K562 (cell line): ENCODE measurements around the gene NUDT1. TPM values are rescaled to one million over a fixed set of nuclear protein-coding genes. Genes with fewer than 3 reads are reported as not detected.

Experiments used
- ATF6 ChIP-seq: sonication (generic); formaldehyde crosslinking; IDR thresholded peaks from 2 replicates; pipeline ENCODE4 v1.4.0; 2020; ENCODE audit warnings: mild to moderate bottlenecking, missing genetic modification reagents
- CBX1 ChIP-seq: sonication (generic); IDR thresholded peaks from 2 replicates; pipeline ENCODE4 v1.6.1; 2016; ENCODE audit warnings: antibody characterized with exemption, low read depth, mild to moderate bottlenecking
- CREM ChIP-seq: IDR thresholded peaks from 2 replicates; pipeline ENCODE4 v1.6.1; 2014; ENCODE audit warnings: antibody characterized with exemption, low read depth
- CTCFL ChIP-seq: IDR thresholded peaks from 2 replicates; pipeline ENCODE4 v1.6.1; 2011; ENCODE audit warnings: borderline replicate concordance, low read depth, mild to moderate bottlenecking, moderate library complexity, low read length; ENCODE audit not compliant: insufficient read depth, poor library complexity, severe bottlenecking
- MAX ChIP-seq: sonication (generic); formaldehyde crosslinking; IDR thresholded peaks from 2 replicates; pipeline ENCODE4 v1.9.0; 2022; ENCODE audit warnings: mild to moderate bottlenecking, missing genetic modification reagents
- MEF2A ChIP-seq: IDR thresholded peaks from 2 replicates; pipeline ENCODE4 v1.6.1; 2011; ENCODE audit warnings: low read depth, mild to moderate bottlenecking, low read length, moderate library complexity; ENCODE audit not compliant: control insufficient read depth
- NUFIP1 ChIP-seq: fragments of 450-650 bp; IDR thresholded peaks from 2 replicates; pipeline ENCODE4 v1.6.1; 2018; ENCODE audit not compliant: partially characterized antibody
- PATZ1 ChIP-seq: fragments of 250-450 bp; sonication (Bioruptor Pico); IDR thresholded peaks from 2 replicates; pipeline ENCODE4 v1.5.0; 2020; ENCODE audit warnings: mild to moderate bottlenecking, borderline replicate concordance
- RAD21 ChIP-seq, 2 experiments: fragments of 250-450 bp in 1 of 2; fragments of 450-650 bp in 1 of 2; sonication (Bioruptor Pico) in 1 of 2; formaldehyde crosslinking in 1 of 2; IDR thresholded peaks in 1 of 2; conservative IDR thresholded peaks in 1 of 2; 2 replicates each; pipeline versions ENCODE4 v1.4.0 to v1.8.0; 2020 to 2022; ENCODE audit warnings: mild to moderate bottlenecking in 2 of 2, moderate library complexity in 1 of 2
- THRAP3 ChIP-seq: fragments of 450-650 bp; IDR thresholded peaks from 2 replicates; pipeline ENCODE4 v1.6.1; 2016; ENCODE audit warnings: mild to moderate bottlenecking, inconsistent platforms, borderline replicate concordance
- ZNF77 ChIP-seq: fragments of 250-450 bp; sonication (Bioruptor Pico); IDR thresholded peaks from 2 replicates; pipeline ENCODE4 v1.5.0; 2020
- polyA plus RNA-seq, 8 experiments: library from polyadenylated mRNA; depleted of rRNA in 4 of 8; stranded (reverse) in 5 of 8; unstranded in 3 of 8; fragments of >200 nt; fragmentation: Nextera tagmentation in 2 of 8; fragmentation: Illumina TruSeq in 1 of 8; extraction: Ambion mirVana in 2 of 8; extraction: Trizol in 1 of 8; gene quantifications; 2 replicates each; pipeline versions ENCODE4 v1.2.1 to v1.2.3, GENCODE V29; 2011 to 2014; ENCODE audit warnings: inconsistent platforms in 1 of 8, missing spikeins in 1 of 8
- total RNA-seq, 7 experiments: library from RNA; depleted of rRNA in 6 of 7; stranded (reverse); fragments of >200 nt in 6 of 7; fragmentation: Illumina TruSeq in 2 of 7; extraction: Trizol in 2 of 7; gene quantifications; 2 replicates each; pipeline versions ENCODE4 v1.2.1 to v1.2.3, GENCODE V29; 2011 to 2021; ENCODE audit warnings: low replicate concordance in 1 of 7

Gene NUDT1
- total and polyA plus RNA-seq, 9 of the 15 experiments (the other 6 are each of a cell fraction or from before 2014, with no cell fraction given): 5.3 to 73.3 (median 29.6) TPM

- no peak for TF ChIP-seq CTCFL
- no peak for TF ChIP-seq CREM
- TF ChIP-seq MAX (CRISPR knock-in tag): no peak
- TF ChIP-seq ZNF77 (CRISPR knock-in tag): no peak
- no peak for TF ChIP-seq PATZ1 (CRISPR knock-in tag)
- no peak for TF ChIP-seq NUFIP1
- no peak for TF ChIP-seq ATF6 (CRISPR knock-in tag)
- TF ChIP-seq RAD21 (CRISPR knock-in tag; conservative IDR thresholded peaks at IDR 0.05 in 1 of 2, IDR thresholded peaks at IDR 0.05 in 1 of 2): no peak
- TF ChIP-seq CBX1: no peak
- TF ChIP-seq MEF2A: no peak
- no peak for TF ChIP-seq THRAP3
Measured at GRCh38 chr7:2275101-2275500, 33.1 kb downstream of the NUDT1 start (continued).
